Hypothalamus (tissue), 51 donors: ENCODE results near the gene GLRX.
A peak's percentile ranks its signal among the peaks of the same experiment; 100 is the strongest.

Experiments used
- DNase-seq, 51 donors: peaks; one replicate each; lab custom pipeline; 2025; lab: John Stamatoyannopoulos, UW

The GLRX gene, protein sequence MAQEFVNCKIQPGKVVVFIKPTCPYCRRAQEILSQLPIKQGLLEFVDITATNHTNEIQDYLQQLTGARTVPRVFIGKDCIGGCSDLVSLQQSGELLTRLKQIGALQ

GRCh38 chr5:95822542-95823181 is at the start of gene GLRX:
TSS of gene GLRX (minus strand) at chr5:95822726. CDS start at chr5:95822662, 64 bp downstream.
- DNase-seq, result peak in 45 of 51 donors; percentile 9 to 83 (median 53)

DNA sequence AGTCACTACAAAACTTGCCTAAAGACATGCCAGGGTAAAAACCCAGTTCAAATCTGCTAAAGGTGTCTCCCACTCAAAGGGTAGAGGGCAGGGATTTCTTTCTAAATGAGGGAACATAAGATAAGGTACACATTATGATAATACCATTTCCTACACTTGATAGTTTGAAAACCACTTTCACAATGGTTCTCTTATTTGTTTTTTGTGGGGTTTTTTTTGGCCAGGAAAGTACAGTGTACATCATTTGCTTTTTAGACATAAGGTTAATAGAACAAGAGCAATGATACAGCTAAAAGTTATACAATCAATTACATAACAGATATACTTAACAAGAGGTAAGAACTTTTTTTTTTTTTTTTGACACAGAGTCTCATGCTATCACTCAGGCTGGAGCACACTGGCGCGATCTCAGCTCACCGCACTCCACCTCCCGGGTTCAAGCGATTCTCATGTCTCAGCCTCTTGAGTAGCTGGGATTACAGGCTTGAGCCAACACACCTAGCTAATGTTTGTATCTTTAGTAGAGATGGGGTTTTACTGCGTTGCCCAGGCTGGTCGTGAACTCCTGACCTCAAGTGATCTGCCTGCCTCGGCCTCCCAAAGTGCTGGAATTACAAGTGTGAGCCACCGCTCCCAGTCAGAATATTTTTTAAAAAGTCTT is 48.8 kb upstream of the GLRX start:
- DNase-seq, result no peak

DNA sequence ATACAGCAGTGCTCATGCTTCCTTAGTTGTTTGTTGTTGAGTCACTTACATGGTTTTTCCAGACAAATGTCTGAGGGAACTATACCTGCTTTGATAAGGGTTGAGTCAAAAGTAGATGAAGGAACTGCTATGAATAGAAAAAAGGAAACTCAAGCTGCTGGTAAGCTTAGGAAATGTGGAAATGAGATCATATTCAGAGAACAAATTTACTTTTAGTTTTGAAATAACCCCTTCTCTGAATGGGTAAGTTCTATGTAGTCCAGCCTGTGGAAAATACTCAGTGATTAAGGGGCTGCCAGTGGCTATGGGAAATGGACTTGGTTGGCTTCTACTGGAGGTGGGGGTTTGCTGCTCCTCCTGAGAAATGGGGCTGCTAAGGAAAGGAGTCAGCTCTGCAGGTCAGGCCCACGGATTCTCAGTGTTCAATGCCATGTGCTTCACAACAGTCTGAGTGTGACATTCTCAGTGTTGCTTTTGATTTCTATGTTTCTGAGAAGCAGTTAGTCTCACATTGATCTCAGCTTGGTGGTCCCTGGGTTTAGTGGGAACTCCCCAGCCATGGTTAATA is 47.7 kb upstream of the GLRX start:
- no peak for DNase-seq

- DNase-seq, result peak in 5 of 51 donors; percentile 5 to 23 (median 12)
Measured at GRCh38 chr5:95869173-95869855, 46.8 kb upstream of the GLRX start.

DNA sequence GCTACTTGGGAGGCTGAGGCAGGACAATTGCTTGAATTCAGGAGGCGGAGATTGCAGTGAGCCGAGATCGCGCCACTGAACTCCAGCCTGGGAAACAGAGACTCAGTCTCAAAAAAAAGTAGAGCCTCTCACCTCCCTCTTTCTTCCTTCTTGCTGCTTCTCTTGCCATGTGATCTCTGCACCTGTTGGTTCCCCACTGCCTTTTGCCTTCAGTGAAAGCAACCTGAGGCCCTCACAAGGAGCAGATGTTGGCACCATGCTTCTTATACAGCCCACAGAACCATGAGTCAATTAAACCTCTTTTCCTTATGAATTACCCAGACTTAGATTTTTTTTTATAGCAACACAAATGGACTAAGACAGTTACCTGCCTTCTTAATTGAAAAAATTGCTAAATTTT is 45.6 kb upstream of the GLRX start:
- no peak for DNase-seq

GRCh38 chr5:95866435-95867040 is 44.0 kb upstream of the GLRX start:
- no peak for DNase-seq

- peak in 1 of 51 donors; percentile 12 for DNase-seq
Measured at GRCh38 chr5:95864944-95865504, 42.5 kb upstream of the GLRX start.

DNA sequence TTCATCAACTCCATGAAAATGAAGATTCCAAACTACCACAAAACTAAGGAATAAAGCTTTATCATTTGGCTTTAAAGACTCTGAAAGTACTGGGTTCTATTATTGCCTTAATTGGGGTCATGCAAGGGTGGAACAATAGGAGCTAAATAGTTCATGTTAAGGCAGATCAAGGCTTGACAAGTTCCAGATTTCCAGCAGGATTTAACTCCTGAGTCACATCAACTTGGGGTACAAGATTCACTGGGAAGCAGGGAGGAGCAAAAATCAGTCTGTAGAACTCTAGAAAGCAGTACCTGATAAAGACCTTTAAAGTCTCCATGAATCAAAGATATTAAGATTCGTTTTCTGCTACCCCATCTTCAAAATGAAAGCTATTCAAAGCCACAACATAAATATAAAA is 41.9 kb upstream of the GLRX start:
- DNase-seq, result no peak

DNA sequence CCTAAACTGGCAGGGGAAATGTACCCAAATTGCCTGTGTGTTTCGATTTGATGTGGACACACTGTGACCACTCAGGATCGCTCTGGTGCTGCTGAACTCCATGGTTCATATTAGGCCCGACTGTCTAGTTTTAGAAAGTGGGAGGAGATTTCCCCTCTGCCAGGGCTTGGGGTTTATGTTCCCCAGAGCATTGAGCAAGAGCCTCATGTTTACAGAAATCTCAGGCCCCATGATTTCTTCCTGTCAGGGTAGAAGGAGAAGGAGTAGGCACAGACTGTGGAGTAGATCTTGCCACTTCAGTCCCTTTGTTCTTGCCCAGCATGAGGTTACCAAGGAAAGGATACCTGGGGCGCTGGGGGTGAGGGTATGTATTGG is 40.8 kb upstream of the GLRX start:
- DNase-seq, result peak in 3 of 51 donors; percentile 17 to 24 (median 18)

DNA sequence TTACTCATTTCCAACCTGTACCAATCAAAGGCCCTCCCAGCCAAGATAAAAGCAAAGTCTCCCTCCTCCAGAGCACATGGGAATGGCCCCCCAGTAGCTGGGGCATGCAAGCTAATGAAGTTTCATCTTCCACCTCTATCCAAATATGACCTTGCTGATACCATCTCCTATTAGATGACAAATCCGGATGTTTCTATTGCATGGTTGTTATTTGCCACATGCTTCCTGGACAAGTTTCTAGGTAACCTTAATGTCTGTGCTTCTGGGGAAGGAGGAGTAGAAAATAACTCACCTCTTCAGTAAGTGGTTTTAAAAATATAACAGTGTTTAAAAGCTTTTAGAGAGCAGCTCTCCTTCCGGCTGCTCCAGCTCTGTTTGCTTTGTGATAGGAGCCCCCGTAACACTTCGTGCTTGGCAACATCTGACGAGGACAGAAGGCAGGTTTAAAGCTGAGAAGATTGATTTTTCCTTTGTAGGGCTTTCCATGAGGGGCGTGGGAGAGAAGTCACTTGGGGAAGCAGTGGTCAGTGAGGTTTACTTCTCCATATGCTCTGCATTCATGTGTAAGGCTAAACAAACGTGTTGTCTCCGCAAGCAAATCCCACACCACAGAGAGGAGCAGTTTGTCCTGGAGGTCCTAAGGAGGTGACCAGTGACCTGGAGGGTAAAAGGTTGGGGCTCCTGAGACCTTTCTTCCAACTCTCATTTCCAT is 40.3 kb upstream of the GLRX start:
- DNase-seq, result no peak

- peak in 1 of 51 donors; percentile 44 for DNase-seq
Measured at GRCh38 chr5:95861864-95862561, 39.5 kb upstream of the GLRX start.

DNA sequence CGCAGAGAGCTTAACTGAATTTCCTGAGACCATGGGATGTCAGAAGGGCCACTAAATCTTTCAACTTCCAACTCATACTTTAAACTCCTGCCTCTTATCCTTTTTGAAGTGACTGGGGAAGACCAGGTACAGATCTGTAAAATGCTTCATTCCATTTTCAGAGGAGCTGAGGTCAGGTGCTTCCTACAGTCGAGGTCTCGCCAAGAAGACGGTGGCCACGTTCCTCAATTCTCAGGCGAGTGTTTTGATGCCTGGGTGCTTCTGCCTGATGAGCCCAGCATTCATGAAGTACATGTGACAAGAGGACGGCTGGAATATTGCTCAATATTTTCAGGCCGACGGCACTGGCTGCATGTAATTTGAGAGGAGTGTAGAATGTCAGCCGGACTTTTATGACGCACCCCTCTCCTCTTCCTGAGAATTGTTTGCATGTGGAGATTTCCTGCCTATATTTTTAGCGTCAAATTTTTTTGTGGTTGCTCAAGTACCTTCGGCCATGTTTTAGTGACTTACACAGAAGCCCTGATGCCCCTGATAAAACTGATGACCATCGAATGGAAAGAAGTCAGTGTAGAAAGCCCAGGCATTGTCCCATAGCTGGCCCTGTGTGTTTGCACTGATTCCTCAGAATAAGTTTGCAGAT is 38.8 kb upstream of the GLRX start:
- DNase-seq, result peak in 15 of 51 donors; percentile 10 to 48 (median 20)

- DNase-seq, result no peak
Measured at GRCh38 chr5:95859661-95860060, 37.1 kb upstream of the GLRX start.

GRCh38 chr5:95858661-95859595 is 36.4 kb upstream of the GLRX start:
- DNase-seq, result peak; percentile 70 to 99 (median 88)

- DNase-seq, result peak in 18 of 51 donors; percentile 6 to 62 (median 24)
Measured at GRCh38 chr5:95858023-95858461, 35.5 kb upstream of the GLRX start.

DNA sequence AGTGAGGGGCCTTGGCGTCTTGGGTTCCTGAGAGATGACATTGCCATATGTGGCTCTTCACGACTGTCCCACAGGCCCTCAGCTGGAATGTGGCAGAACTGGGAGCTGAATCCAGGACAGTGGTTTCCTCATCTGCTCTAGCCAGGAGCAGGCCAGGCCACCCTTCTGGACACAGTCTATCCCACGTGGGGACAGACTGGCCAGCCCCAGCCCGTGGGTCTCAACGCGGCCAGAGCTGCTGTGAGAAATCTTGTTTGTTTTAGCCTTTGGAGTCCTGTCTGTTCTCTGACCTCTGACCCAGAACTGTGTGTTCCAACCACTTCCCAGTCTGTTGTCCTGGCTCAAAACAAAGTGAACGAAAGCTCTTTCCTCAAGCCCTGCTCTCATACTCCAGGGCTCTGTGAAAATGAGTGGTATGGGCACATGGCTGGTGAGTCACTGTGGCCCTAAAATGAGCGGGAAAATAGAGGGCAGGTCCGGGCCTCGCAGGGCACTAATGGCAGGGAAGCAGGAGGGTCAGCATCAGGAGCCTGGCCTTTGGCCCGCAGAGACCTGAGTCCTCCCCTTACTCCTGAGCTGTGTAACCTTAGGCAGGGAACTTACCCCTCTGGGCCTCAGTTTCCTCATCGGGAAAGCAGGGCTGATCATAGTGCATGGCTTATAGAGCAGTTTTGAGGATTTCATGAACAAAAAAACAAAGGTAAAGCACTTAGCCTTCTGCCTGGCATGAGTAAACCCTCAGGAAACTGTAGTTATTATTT is 34.8 kb upstream of the GLRX start:
- peak in 20 of 51 donors; percentile 11 to 78 (median 37) for DNase-seq
